ENCODE data around the gene SETD1A. TPM values are rescaled to one million over a fixed set of nuclear protein-coding genes. Genes with fewer than 3 reads are reported as not detected.

SETD1A gene
- total RNA-seq, 1 experiment from 2014 or later: 4.3 TPM

DNA sequence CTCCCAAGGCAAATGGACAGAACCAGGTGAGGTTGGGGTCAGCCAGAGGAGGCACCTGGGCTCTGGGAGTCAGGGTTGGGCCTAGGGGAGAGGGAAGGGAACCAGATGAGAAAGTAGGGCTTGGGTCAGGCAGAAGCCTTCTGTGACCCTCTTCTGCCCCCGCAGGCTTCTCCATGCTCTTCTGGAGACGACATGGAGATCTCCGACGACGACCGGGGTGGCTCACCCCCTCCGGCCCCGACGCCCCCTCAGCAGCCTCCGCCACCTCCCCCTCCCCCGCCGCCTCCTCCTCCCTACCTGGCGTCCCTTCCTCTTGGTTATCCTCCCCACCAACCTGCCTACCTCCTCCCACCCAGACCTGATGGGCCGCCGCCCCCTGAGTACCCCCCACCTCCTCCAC lies 7.9 kb downstream of the SETD1A start:
- Histone ChIP-seq H3K79me2 (ENCODE audit: low read length) (peaks cover 4% of the 10 kb centered on the region), H3K4me2 (ENCODE audit: low read depth, low read length, poor library complexity, severe bottlenecking) (no peak overlapping the region), H3K36me3 (ENCODE audit: insufficient read depth, low read length) (peaks cover 45% of the 10 kb centered on the region), H3K27me3 (ENCODE audit: low read length) (no peaks in the 10 kb centered on the region), H3K9me2 (replicated peaks; ENCODE audit: insufficient read depth, low read length) (no peaks in the 10 kb centered on the region), H3K4me1 (ENCODE audit: low read length) (no peaks in the 10 kb centered on the region), H3K27ac (ENCODE audit: low read length) (no peak overlapping the region), H3K4me3 (ENCODE audit: low read length) (no peak overlapping the region), H3K9ac (ENCODE audit: low read length) (no peak overlapping the region), H4K20me1 (ENCODE audit: insufficient read depth, low read depth, low read length) (no peaks in the 10 kb centered on the region), H2AFZ (ENCODE audit: low read length) (no peak overlapping the region), H3K9me3 (ENCODE audit: low read length) (no peaks in the 10 kb centered on the region)
- DNase-seq: no peak

DNA sequence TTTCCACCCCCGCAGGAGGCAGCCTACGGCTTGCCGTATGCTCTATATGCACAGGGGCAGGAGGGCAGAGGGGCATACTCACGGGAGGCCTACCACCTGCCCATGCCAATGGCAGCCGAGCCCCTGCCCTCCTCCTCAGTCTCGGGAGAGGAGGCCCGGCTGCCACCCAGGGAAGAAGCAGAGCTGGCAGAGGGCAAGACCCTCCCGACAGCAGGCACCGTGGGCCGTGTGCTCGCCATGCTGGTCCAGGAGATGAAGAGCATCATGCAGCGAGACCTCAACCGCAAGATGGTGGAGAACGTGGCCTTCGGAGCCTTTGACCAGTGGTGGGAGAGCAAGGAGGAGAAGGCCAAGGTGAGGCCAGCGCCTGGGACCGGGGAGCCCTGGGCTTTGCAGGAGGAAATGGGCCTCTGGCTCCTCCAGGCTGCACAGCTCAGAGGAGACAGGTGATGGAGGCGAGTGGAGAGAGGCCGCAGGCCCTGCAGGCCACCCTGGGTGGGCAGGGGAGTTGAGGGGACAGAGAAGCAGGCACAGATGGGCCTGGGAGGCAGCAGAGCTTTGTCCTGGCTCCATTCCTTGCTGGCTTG lies 8.6 kb downstream of the SETD1A start:
- no peak overlapping the region for H2AFZ ChIP-seq (ENCODE audit: low read length)
- no peaks in the 10 kb centered on the region for H3K27me3 ChIP-seq (ENCODE audit: low read length)
- H3K4me3 ChIP-seq (ENCODE audit: low read length): no peak overlapping the region
- no peak overlapping the region for H3K4me2 ChIP-seq (ENCODE audit: low read depth, low read length, poor library complexity, severe bottlenecking)
- no peaks in the 10 kb centered on the region for H3K9me2 ChIP-seq (replicated peaks; ENCODE audit: insufficient read depth, low read length)
- no peak overlapping the region for H3K9ac ChIP-seq (ENCODE audit: low read length)
- H3K9me3 ChIP-seq (ENCODE audit: low read length): no peaks in the 10 kb centered on the region
- peaks cover 48% of the 10 kb centered on the region for H3K36me3 ChIP-seq (ENCODE audit: insufficient read depth, low read length)
- H3K4me1 ChIP-seq (ENCODE audit: low read length): no peaks in the 10 kb centered on the region
- no peak for DNase-seq
- H3K27ac ChIP-seq (ENCODE audit: low read length): no peak overlapping the region
- no peaks in the 10 kb centered on the region for H4K20me1 ChIP-seq (ENCODE audit: insufficient read depth, low read depth, low read length)
- peaks cover 3% of the 10 kb centered on the region; the same call in 1 of the 2 replicates for H3K79me2 ChIP-seq (ENCODE audit: low read length)

DNA sequence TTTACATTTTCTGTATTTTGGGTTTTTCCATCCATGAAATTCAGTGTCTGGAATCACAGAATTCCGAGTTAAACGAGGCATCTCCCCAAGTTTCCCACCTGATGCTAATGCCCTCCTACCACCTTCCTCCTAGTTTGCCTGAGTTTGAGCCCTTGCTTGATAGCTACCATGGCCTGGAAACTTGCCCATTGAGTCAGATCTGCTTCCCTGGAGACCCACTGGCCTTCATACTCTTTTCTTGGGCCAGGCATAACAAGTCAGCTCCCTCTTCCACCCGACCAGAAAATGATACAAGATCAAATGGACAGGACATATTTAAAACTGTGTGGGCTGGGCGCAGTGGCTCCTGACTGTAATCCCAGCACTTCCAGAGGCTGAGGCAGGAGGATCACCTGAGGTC lies 10.2 kb downstream of the SETD1A start:
- H3K27me3 ChIP-seq (ENCODE audit: low read length): no peaks in the 10 kb centered on the region
- H3K27ac ChIP-seq (ENCODE audit: low read length): no peak overlapping the region
- H3K36me3 ChIP-seq (ENCODE audit: insufficient read depth, low read length): peaks cover 42% of the 10 kb centered on the region
- H3K9me2 ChIP-seq (replicated peaks; ENCODE audit: insufficient read depth, low read length): no peaks in the 10 kb centered on the region
- no peak overlapping the region for H3K9ac ChIP-seq (ENCODE audit: low read length)
- H3K4me3 ChIP-seq (ENCODE audit: low read length): no peak overlapping the region
- DNase-seq: no peak
- no peaks in the 10 kb centered on the region for H3K9me3 ChIP-seq (ENCODE audit: low read length)
- no peak overlapping the region for H3K4me2 ChIP-seq (ENCODE audit: low read depth, low read length, poor library complexity, severe bottlenecking)
- 0 out of 2 replicates have a peak, but pooled peaks cover 3% of the 10 kb centered on the region for H3K79me2 ChIP-seq (ENCODE audit: low read length)
- H2AFZ ChIP-seq (ENCODE audit: low read length): no peak overlapping the region
- no peaks in the 10 kb centered on the region for H3K4me1 ChIP-seq (ENCODE audit: low read length)
- H4K20me1 ChIP-seq (ENCODE audit: insufficient read depth, low read depth, low read length): no peaks in the 10 kb centered on the region

DNA sequence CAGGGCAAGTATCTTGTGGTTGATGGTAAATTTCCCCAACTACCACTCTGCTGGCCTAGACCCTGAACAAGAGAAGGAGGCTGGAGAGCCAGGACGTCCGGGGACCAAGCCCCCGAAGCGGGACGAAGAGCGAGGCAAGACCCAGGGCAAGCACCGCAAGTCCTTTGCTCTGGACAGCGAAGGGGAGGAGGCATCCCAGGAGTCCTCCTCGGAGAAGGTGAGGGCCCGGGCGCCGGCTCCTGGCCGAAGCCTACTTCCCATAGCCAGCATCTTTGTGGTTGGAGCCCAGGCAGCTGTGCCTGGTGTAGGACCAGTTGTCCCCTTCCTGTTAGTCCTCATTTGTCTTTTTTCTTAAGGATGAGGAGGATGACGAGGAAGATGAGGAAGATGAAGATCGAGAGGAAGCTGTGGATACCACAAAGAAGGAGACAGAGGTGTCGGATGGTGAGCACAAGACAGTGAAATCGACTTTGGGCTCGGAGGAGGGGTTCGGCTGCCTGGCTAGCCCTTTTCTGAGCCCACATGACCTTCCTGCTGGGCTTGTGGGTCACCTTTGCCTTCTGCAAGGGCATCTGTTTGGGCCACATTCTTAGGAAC lies 11.8 kb downstream of the SETD1A start:
- H3K79me2 ChIP-seq (ENCODE audit: low read length): no peaks in the 10 kb centered on the region
- H3K36me3 ChIP-seq (ENCODE audit: insufficient read depth, low read length): peaks cover 37% of the 10 kb centered on the region
- no peak overlapping the region for H3K9ac ChIP-seq (ENCODE audit: low read length)
- H2AFZ ChIP-seq (ENCODE audit: low read length): no peak overlapping the region
- H3K4me1 ChIP-seq (ENCODE audit: low read length): no peaks in the 10 kb centered on the region
- no peak overlapping the region for H3K27ac ChIP-seq (ENCODE audit: low read length)
- no peaks in the 10 kb centered on the region for H3K9me2 ChIP-seq (replicated peaks; ENCODE audit: insufficient read depth, low read length)
- no peaks in the 10 kb centered on the region for H3K27me3 ChIP-seq (ENCODE audit: low read length)
- H3K4me2 ChIP-seq (ENCODE audit: low read depth, low read length, poor library complexity, severe bottlenecking): no peak overlapping the region
- no peaks in the 10 kb centered on the region for H3K9me3 ChIP-seq (ENCODE audit: low read length)
- no peak for DNase-seq
- no peak overlapping the region for H3K4me3 ChIP-seq (ENCODE audit: low read length)
- no peaks in the 10 kb centered on the region for H4K20me1 ChIP-seq (ENCODE audit: insufficient read depth, low read depth, low read length)

DNA sequence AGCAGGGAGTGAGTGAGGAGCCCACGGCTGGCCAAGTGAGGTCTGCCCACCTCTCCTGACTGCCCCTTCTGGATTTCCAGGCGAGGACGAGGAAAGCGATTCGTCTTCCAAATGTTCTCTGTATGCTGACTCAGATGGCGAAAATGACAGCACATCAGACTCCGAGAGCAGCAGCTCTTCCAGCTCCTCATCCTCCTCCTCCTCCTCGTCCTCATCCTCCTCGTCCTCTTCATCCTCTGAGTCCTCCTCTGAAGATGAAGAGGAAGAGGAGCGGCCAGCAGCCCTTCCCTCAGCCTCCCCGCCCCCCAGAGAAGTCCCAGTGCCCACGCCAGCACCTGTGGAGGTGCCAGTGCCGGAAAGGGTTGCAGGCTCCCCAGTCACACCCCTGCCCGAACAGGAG lies 13.7 kb downstream of the SETD1A start:
- H3K36me3 ChIP-seq (ENCODE audit: insufficient read depth, low read length): peaks cover 26% of the 10 kb centered on the region
- H2AFZ ChIP-seq (ENCODE audit: low read length): no peak overlapping the region
- no peak for DNase-seq
- no peak overlapping the region for H3K4me3 ChIP-seq (ENCODE audit: low read length)
- no peaks in the 10 kb centered on the region for H3K4me1 ChIP-seq (ENCODE audit: low read length)
- H3K4me2 ChIP-seq (ENCODE audit: low read depth, low read length, poor library complexity, severe bottlenecking): no peak overlapping the region
- no peaks in the 10 kb centered on the region for H3K9me2 ChIP-seq (replicated peaks; ENCODE audit: insufficient read depth, low read length)
- no peaks in the 10 kb centered on the region for H3K9me3 ChIP-seq (ENCODE audit: low read length)
- no peak overlapping the region for H3K27ac ChIP-seq (ENCODE audit: low read length)
- no peaks in the 10 kb centered on the region for H3K27me3 ChIP-seq (ENCODE audit: low read length)
- no peaks in the 10 kb centered on the region for H4K20me1 ChIP-seq (ENCODE audit: insufficient read depth, low read depth, low read length)
- H3K9ac ChIP-seq (ENCODE audit: low read length): no peak overlapping the region
- no peaks in the 10 kb centered on the region for H3K79me2 ChIP-seq (ENCODE audit: low read length)

DNA sequence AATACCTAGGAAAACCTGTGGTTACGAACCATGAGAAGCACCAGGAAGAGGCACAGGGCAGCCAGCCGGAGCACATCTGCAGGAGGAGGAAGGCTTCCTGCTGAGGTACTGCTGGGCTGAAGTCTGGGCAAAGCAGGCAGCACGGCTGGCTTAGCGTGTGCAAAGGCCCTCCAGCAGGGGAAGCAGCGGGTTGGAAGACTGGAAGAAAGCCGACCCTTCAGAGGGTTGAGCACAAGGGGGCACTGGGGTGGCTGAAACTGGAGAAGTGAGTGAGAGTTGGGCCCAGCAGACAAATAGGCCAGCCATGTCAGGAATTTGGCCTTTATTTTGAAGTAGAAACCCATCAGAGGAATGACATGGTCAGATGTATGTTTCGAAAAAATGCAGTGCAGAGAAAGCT lies 15.3 kb downstream of the SETD1A start:
- Histone ChIP-seq H2AFZ (ENCODE audit: low read length) (no peak overlapping the region), H3K79me2 (ENCODE audit: low read length) (no peaks in the 10 kb centered on the region), H4K20me1 (ENCODE audit: insufficient read depth, low read depth, low read length) (no peaks in the 10 kb centered on the region), H3K27me3 (ENCODE audit: low read length) (no peaks in the 10 kb centered on the region), H3K27ac (ENCODE audit: low read length) (no peak overlapping the region), H3K4me3 (ENCODE audit: low read length) (no peak overlapping the region), H3K4me2 (ENCODE audit: low read depth, low read length, poor library complexity, severe bottlenecking) (no peak overlapping the region), H3K9me2 (replicated peaks; ENCODE audit: insufficient read depth, low read length) (no peaks in the 10 kb centered on the region), H3K4me1 (ENCODE audit: low read length) (no peaks in the 10 kb centered on the region), H3K9me3 (ENCODE audit: low read length) (no peaks in the 10 kb centered on the region), H3K9ac (ENCODE audit: low read length) (no peak overlapping the region), H3K36me3 (ENCODE audit: insufficient read depth, low read length) (peaks cover 23% of the 10 kb centered on the region)
- no peak for DNase-seq

DNA sequence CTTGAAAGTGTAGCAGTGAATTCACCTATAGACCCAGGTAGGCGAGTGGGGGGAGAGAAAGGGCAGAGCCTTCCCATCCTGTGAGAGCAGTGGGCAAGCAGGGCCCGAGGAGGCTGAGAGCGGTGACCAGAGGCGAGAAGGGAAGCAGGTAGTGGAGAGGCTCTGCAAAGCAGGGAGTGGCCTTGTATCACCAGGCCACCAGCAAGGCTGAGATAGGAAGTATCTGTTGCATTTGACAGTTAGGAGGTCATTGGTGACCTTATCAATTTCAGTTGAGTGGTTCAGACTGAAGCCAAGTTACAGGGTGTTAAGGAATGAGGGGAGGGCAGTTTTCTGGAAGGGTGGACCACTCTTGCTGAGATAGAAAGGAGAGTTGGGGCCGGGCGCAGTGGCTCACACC lies 16.8 kb downstream of the SETD1A start:
- H3K4me3 ChIP-seq (ENCODE audit: low read length): no peak overlapping the region
- no peaks in the 10 kb centered on the region for H3K4me1 ChIP-seq (ENCODE audit: low read length)
- 0 out of 2 replicates have a peak, but pooled peaks cover 4% of the 10 kb centered on the region for H4K20me1 ChIP-seq (ENCODE audit: insufficient read depth, low read depth, low read length)
- no peak overlapping the region for H3K27ac ChIP-seq (ENCODE audit: low read length)
- H3K36me3 ChIP-seq (ENCODE audit: insufficient read depth, low read length): peaks cover 22% of the 10 kb centered on the region
- H2AFZ ChIP-seq (ENCODE audit: low read length): no peak overlapping the region
- DNase-seq: no peak
- H3K4me2 ChIP-seq (ENCODE audit: low read depth, low read length, poor library complexity, severe bottlenecking): no peak overlapping the region
- H3K79me2 ChIP-seq (ENCODE audit: low read length): no peaks in the 10 kb centered on the region
- H3K9ac ChIP-seq (ENCODE audit: low read length): no peak overlapping the region
- H3K27me3 ChIP-seq (ENCODE audit: low read length): no peaks in the 10 kb centered on the region
- H3K9me3 ChIP-seq (ENCODE audit: low read length): no peaks in the 10 kb centered on the region
- H3K9me2 ChIP-seq (replicated peaks; ENCODE audit: insufficient read depth, low read length): no peaks in the 10 kb centered on the region

DNA sequence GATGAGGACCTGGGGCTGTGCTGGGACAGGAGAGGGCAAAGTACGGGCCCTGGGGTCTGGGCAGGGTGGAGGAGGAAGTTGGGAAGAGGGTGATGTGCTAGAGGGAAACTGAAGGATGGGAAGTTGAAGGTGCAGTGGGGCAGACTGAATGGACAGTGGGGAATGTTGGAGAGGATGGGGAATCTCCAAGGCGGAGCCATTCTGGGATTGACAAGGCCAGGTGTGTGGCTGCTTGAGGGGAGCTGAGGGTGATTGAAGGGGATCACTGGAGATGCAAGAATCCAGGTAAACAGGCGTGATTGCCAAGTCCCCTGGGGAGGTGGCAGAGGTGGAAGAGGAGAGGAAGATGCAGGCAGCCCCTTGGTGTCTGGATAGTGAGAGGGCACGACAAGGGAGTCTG lies 18.9 kb downstream of the SETD1A start:
- H3K36me3 ChIP-seq (ENCODE audit: insufficient read depth, low read length): peaks cover 11% of the 10 kb centered on the region

More for the DNA sequence above, 18.9 kb downstream of the SETD1A start:
- H4K20me1 ChIP-seq (ENCODE audit: insufficient read depth, low read depth, low read length): 0 out of 2 replicates have a peak, but pooled peaks cover 4% of the 10 kb centered on the region
- no peaks in the 10 kb centered on the region for H3K9me2 ChIP-seq (replicated peaks; ENCODE audit: insufficient read depth, low read length)
- H3K9ac ChIP-seq (ENCODE audit: low read length): no peak overlapping the region
- no peak overlapping the region for H2AFZ ChIP-seq (ENCODE audit: low read length)
- H3K27me3 ChIP-seq (ENCODE audit: low read length): no peaks in the 10 kb centered on the region
- H3K27ac ChIP-seq (ENCODE audit: low read length): no peak overlapping the region
- no peaks in the 10 kb centered on the region for H3K79me2 ChIP-seq (ENCODE audit: low read length)
- H3K4me3 ChIP-seq (ENCODE audit: low read length): no peak overlapping the region
- no peaks in the 10 kb centered on the region for H3K4me1 ChIP-seq (ENCODE audit: low read length)
- no peaks in the 10 kb centered on the region for H3K9me3 ChIP-seq (ENCODE audit: low read length)
- no peak for DNase-seq
- H3K4me2 ChIP-seq (ENCODE audit: low read depth, low read length, poor library complexity, severe bottlenecking): no peak overlapping the region
